H1 (cell line): ENCODE results near the gene HIPK2. TPM values are rescaled to one million over a fixed set of nuclear protein-coding genes. Genes with fewer than 3 reads are reported as not detected.

Experiments
- CEBPB ChIP-seq: IDR thresholded peaks from 2 replicates; pipeline ENCODE4 v1.6.1; 2012; ENCODE audit warnings: low read depth, low read length
- CHD7 ChIP-seq: fragments of 300-600 bp; sonication (generic); IDR thresholded peaks from 2 replicates; pipeline ENCODE4 v1.7.1; 2012; ENCODE audit warnings: low read length, moderate library complexity, mild to moderate bottlenecking, inconsistent platforms; ENCODE audit not compliant: insufficient replicate concordance
- polyA plus RNA-seq, 7 experiments: library from polyadenylated mRNA; depleted of rRNA in 3 of 7; stranded (reverse) in 5 of 7; unstranded in 2 of 7; fragments of >200 nt in 5 of 7; fragments of 200-250 nt in 2 of 7; gene quantifications; 1 replicate in 5 of 7; 2 replicates in 1 of 7; 4 replicates in 1 of 7; pipeline versions ENCODE4 v1.2.1 to v1.2.3, GENCODE V29; 2011 to 2013; ENCODE audit warnings: missing spikeins in 2 of 7, mixed read lengths in 2 of 7
- total RNA-seq: library from RNA; stranded (reverse); fragmentation: NEBNext Ultra II Directional; extraction: Animal tissue kit (Norgen Biotek cat#: 25700); gene quantifications from 2 replicates; pipeline ENCODE4 v1.2.1, GENCODE V29; 2021

The HIPK2 gene
- total and polyA plus RNA-seq, 2 of the 8 experiments (the other 6 are each of a cell fraction or from before 2014, with no cell fraction given) = 8.3 to 24.3 TPM

- TF ChIP-seq CEBPB (no peak), CHD7 (no peak)
Measured at GRCh38 chr7:139654276-139655181, 123.3 kb downstream of the HIPK2 start (continued).
